OCI-LY1 (cell line): ENCODE data around the gene MACF1.

Experiments
- H2AFZ ChIP-seq: fragments of 200-600 bp; sonication (generic), shearing (Covaris generic); 2 replicates; pipeline ENCODE4 v1.6.0; 2014; ENCODE audit warnings: antibody characterized with exemption, mild to moderate bottlenecking, low read length
- H3F3A ChIP-seq: fragments of 200-600 bp; sonication (generic), shearing (Covaris generic); 2 replicates; pipeline ENCODE4 v1.6.0; 2014; ENCODE audit warnings: mild to moderate bottlenecking, antibody characterized with exemption, low read length, moderate library complexity; ENCODE audit not compliant: insufficient read depth
- H3K27ac ChIP-seq: fragments of 200-600 bp; sonication (generic); 2 replicates; pipeline ENCODE4 v1.5.1; 2014; ENCODE audit warnings: low read length, mixed run types, mild to moderate bottlenecking, low read depth; ENCODE audit not compliant: poor library complexity, severe bottlenecking
- H3K27me3 ChIP-seq: fragments of 200-600 bp; sonication (generic); 2 replicates; pipeline ENCODE4 v1.6.0; 2014; ENCODE audit warnings: antibody characterized with exemption, mild to moderate bottlenecking, low read length, moderate library complexity; ENCODE audit not compliant: insufficient read depth
- H3K36me3 ChIP-seq: fragments of 200-600 bp; sonication (generic); 2 replicates; pipeline ENCODE4 v1.6.1; 2014; ENCODE audit warnings: mild to moderate bottlenecking, antibody characterized with exemption, low read length, moderate library complexity, mixed read lengths; ENCODE audit not compliant: insufficient read depth
- H3K4me1 ChIP-seq: fragments of 200-600 bp; sonication (generic); 2 replicates; pipeline ENCODE4 v1.5.1; 2014; ENCODE audit warnings: mild to moderate bottlenecking, low read length, moderate library complexity; ENCODE audit not compliant: insufficient read depth, severe bottlenecking
- H3K4me2 ChIP-seq: fragments of 200-600 bp; sonication (generic), shearing (Covaris generic); 2 replicates; pipeline ENCODE4 v1.6.1; 2014; ENCODE audit warnings: low read length
- H3K4me3 ChIP-seq: fragments of 200-600 bp; sonication (generic); 2 replicates; pipeline ENCODE4 v1.5.1; 2014; ENCODE audit warnings: low read length, low read depth, mild to moderate bottlenecking, mixed read lengths; ENCODE audit not compliant: poor library complexity, severe bottlenecking
- H3K79me2 ChIP-seq: fragments of 200-600 bp; shearing (Covaris generic); 2 replicates; pipeline ENCODE4 v1.6.1; 2016; ENCODE audit warnings: mixed run types, low read length, mixed read lengths; ENCODE audit not compliant: insufficient read depth
- H3K9ac ChIP-seq: fragments of 200-600 bp; sonication (generic), shearing (Covaris generic); 2 replicates; pipeline ENCODE4 v1.6.1; 2014; ENCODE audit warnings: mild to moderate bottlenecking, low read length, mixed read lengths
- H3K9me2 ChIP-seq: fragments of 200-600 bp; sonication (generic), shearing (Covaris generic); 2 replicates; pipeline ENCODE4 v1.6.1; 2014; ENCODE audit warnings: low read depth, mild to moderate bottlenecking, low read length, mixed read lengths
- H3K9me3 ChIP-seq: fragments of 200-600 bp; shearing (Covaris generic); 2 replicates; pipeline ENCODE4 v1.6.1; 2014; ENCODE audit warnings: low read length, mixed read lengths
- H4K20me1 ChIP-seq: fragments of 200-600 bp; sonication (generic), shearing (Covaris generic); 2 replicates; pipeline ENCODE4 v1.6.0; 2016; ENCODE audit warnings: mild to moderate bottlenecking, low read length; ENCODE audit not compliant: insufficient read depth
- EZH2 ChIP-seq: fragments of 200-600 bp; sonication (generic), shearing (Covaris generic); IDR thresholded peaks from 2 replicates; pipeline ENCODE4 v1.8.0; 2017; ENCODE audit warnings: borderline replicate concordance, mixed run types, mild to moderate bottlenecking, antibody characterized with exemption, low read length, moderate library complexity, mixed read lengths
- TF ChIP-seq, protein P1 (sequence below): fragments of 200-600 bp; sonication (generic), shearing (Covaris generic); IDR thresholded peaks from 2 replicates; pipeline ENCODE4 v1.5.1; 2017; ENCODE audit warnings: mild to moderate bottlenecking, antibody characterized with exemption, low read length, moderate library complexity, mixed read lengths

The MACF1 gene

DNA sequence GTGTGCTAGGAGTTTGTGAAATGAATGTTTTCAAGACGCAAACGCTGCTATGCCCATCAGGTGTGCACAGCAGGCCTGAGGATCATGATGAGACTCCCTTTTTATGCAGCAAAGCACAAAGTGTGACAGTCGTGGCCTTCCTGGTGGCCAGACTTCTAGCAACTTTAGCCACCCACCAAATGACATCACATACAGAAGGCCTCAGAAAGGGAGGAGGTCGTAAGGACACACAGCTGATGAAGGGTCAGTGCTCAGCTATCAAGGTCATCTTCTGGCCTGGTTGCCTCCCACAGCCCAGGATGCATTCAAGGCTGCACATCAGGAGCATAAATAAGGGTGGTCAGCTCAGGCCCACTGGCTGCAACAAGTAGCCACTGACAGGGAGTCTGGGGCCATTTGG is 323.6 kb downstream of the MACF1 start:
- H3K4me3 ChIP-seq, result no peak overlapping the region
- no peak overlapping the region for H3K4me2 ChIP-seq
- H3K36me3 ChIP-seq, result peaks cover 13% of the 10 kb centered on the region
- TF ChIP-seq, protein P1, sequence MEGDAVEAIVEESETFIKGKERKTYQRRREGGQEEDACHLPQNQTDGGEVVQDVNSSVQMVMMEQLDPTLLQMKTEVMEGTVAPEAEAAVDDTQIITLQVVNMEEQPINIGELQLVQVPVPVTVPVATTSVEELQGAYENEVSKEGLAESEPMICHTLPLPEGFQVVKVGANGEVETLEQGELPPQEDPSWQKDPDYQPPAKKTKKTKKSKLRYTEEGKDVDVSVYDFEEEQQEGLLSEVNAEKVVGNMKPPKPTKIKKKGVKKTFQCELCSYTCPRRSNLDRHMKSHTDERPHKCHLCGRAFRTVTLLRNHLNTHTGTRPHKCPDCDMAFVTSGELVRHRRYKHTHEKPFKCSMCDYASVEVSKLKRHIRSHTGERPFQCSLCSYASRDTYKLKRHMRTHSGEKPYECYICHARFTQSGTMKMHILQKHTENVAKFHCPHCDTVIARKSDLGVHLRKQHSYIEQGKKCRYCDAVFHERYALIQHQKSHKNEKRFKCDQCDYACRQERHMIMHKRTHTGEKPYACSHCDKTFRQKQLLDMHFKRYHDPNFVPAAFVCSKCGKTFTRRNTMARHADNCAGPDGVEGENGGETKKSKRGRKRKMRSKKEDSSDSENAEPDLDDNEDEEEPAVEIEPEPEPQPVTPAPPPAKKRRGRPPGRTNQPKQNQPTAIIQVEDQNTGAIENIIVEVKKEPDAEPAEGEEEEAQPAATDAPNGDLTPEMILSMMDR, result no peak
- no peak for TF ChIP-seq EZH2
- H3K27me3 ChIP-seq, result no peaks in the 10 kb centered on the region
- no peaks in the 10 kb centered on the region for H3K9me2 ChIP-seq
- peaks cover 14% of the 10 kb centered on the region for H3K4me1 ChIP-seq
- no peak overlapping the region for H3K27ac ChIP-seq
- no peak overlapping the region for H2AFZ ChIP-seq
- no peak overlapping the region for H3K9ac ChIP-seq
- no peaks in the 10 kb centered on the region for H3K79me2 ChIP-seq
- H3F3A ChIP-seq, result no peaks in the 10 kb centered on the region
- no peaks in the 10 kb centered on the region for H3K9me3 ChIP-seq
- H4K20me1 ChIP-seq, result no peaks in the 10 kb centered on the region

DNA sequence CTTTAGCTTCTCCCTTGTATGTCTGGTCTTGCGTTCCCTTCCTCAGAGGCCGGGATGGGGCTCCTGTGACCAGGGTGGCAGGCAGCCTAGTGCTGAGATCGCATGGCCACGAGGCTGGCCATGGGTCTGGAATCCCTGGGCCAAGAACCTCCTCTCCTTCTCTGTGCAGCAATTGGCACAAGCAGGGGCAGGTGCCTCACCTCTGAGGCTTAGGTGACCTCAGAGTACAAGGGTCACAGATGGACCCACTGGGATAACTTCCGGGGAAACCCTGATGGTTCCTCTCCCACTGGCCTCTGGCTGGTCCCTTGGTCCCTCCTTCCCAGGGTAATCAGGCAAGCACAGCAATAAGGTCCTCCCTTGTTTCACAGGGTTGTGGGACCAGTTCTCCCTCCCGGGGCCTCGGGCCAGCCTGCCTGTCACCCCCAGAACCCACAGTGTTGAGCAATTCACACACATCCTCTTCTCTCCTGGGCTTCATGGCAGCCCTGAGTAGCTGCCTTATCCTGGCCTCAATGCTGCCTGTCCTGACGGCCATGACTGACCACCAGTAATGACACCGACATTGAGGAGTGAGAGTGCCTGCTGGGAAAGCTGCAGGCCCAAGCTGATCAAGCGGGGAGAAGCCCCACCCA is 325.5 kb downstream of the MACF1 start:
- Histone ChIP-seq H3K27ac (no peak overlapping the region), H4K20me1 (no peaks in the 10 kb centered on the region), H3K27me3 (no peaks in the 10 kb centered on the region), H3F3A (no peaks in the 10 kb centered on the region), H2AFZ (no peak overlapping the region), H3K4me1 (peaks cover 14% of the 10 kb centered on the region), H3K4me3 (no peak overlapping the region), H3K36me3 (peaks cover 13% of the 10 kb centered on the region), H3K79me2 (no peaks in the 10 kb centered on the region), H3K9me3 (no peaks in the 10 kb centered on the region), H3K4me2 (no peak overlapping the region), H3K9ac (no peak overlapping the region), H3K9me2 (no peaks in the 10 kb centered on the region)
- no peak for TF ChIP-seq EZH2
- TF ChIP-seq, protein P1, result no peak

GRCh38 chr1:39531526-39531925 is 327.0 kb downstream of the MACF1 start:
- H2AFZ ChIP-seq, result no peak overlapping the region
- H3K9me2 ChIP-seq, result no peaks in the 10 kb centered on the region
- H3F3A ChIP-seq, result no peaks in the 10 kb centered on the region
- H3K27ac ChIP-seq, result no peak overlapping the region
- H3K4me3 ChIP-seq, result no peak overlapping the region
- no peak overlapping the region for H3K9ac ChIP-seq
- no peaks in the 10 kb centered on the region for H3K27me3 ChIP-seq
- H3K9me3 ChIP-seq, result no peaks in the 10 kb centered on the region
- no peaks in the 10 kb centered on the region for H3K4me1 ChIP-seq
- peaks cover 13% of the 10 kb centered on the region for H3K36me3 ChIP-seq
- H4K20me1 ChIP-seq, result no peaks in the 10 kb centered on the region
- no peak overlapping the region for H3K4me2 ChIP-seq
- H3K79me2 ChIP-seq, result no peaks in the 10 kb centered on the region
- TF ChIP-seq, protein P1, result no peak
- TF ChIP-seq EZH2, result no peak
